Tibial nerve (tissue), 4 donors: ENCODE results near the gene SPSB4.

ENCODE experiments used
- CTCF ChIP-seq, 5 experiments: fragments of 200-600 bp in 3 of 5; fragments of 450-650 bp in 2 of 5; sonication (generic) in 3 of 5; IDR thresholded peaks; one replicate each; pipeline ENCODE4 v1.5.1; 2016 to 2019; ENCODE audit warnings: antibody characterized with exemption in 5 of 5, mild to moderate bottlenecking in 3 of 5, moderate library complexity in 2 of 5
- EP300 ChIP-seq, 2 donors: sonication (generic); formaldehyde crosslinking; IDR thresholded peaks; one replicate each; pipeline ENCODE4 v1.6.1; 2017; ENCODE audit warnings: antibody characterized with exemption in 2 of 2, mild to moderate bottlenecking in 1 of 2
- POLR2A ChIP-seq, 2 donors: fragments of 450-650 bp; IDR thresholded peaks; one replicate each; pipeline ENCODE4 v1.6.1; 2017; ENCODE audit warnings: antibody characterized with exemption in 2 of 2, mild to moderate bottlenecking in 2 of 2, moderate library complexity in 2 of 2

DNA sequence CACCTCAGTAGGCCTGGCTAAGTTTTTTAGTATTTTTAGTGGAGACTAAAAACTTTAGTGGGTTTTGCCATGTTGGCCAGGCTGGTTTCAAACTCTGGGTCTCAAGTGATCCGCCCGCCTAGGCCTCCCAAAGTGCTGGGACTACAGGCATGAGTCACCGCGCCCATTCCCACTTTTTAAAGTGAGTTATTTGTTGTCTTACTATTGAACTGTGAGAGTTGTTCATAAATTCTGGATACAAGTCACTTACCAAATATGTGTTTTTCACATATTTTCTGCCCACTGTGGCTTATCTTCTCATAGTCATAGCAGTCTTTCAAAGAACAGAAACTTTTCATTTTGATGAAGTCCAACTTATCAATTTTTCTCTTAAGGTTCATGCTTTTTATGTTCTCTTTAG is 29.9 kb upstream of the SPSB4 start:
- no peak for TF ChIP-seq POLR2A (IDR thresholded peaks at IDR 0.05)
- TF ChIP-seq CTCF (IDR thresholded peaks at IDR 0.05), result no peak
- TF ChIP-seq EP300 (IDR thresholded peaks at IDR 0.05), result no peak
